Breast epithelium (tissue), 3 donors: ENCODE data around the gene PPP3CB.

Experiments used
- CTCF ChIP-seq, 3 donors: fragments of 450-650 bp; IDR thresholded peaks; one replicate each; pipeline ENCODE4 v1.5.1; 2016 to 2017; ENCODE audit warnings: antibody characterized with exemption in 3 of 3, mild to moderate bottlenecking in 3 of 3, moderate library complexity in 3 of 3
- POLR2A ChIP-seq: fragments of 450-650 bp; IDR thresholded peaks from one replicate; pipeline ENCODE4 v1.6.1; 2016; ENCODE audit warnings: antibody characterized with exemption, mild to moderate bottlenecking, moderate library complexity

DNA sequence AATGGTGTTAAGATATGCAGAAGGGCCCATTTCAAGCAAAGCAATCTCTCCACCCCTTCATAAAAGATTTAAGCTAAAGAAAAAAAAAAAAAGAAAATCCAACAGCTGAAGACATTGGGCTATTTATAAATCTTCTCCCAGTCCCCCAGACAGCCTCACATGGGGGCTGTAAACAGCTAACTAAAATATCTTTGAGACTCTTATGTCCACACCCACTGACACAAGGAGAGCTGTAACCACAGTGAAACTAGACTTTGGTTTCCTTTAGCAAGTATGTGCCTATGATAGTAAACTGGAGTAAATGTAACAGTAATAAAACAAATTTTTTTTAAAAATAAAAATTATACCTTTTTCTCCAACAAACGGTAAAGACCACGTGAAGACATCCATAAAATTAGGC is 28.6 kb downstream of the PPP3CB start:
- TF ChIP-seq CTCF (IDR thresholded peaks at IDR 0.05) (no peak), POLR2A (no peak)
